Measurements from ENCODE around the gene EFCC1. TPM values are rescaled to one million over a fixed set of nuclear protein-coding genes. Genes with fewer than 3 reads are reported as not detected.

The EFCC1 gene
- total RNA-seq, 1 donor from 2014 or later = 0.20 TPM

DNA sequence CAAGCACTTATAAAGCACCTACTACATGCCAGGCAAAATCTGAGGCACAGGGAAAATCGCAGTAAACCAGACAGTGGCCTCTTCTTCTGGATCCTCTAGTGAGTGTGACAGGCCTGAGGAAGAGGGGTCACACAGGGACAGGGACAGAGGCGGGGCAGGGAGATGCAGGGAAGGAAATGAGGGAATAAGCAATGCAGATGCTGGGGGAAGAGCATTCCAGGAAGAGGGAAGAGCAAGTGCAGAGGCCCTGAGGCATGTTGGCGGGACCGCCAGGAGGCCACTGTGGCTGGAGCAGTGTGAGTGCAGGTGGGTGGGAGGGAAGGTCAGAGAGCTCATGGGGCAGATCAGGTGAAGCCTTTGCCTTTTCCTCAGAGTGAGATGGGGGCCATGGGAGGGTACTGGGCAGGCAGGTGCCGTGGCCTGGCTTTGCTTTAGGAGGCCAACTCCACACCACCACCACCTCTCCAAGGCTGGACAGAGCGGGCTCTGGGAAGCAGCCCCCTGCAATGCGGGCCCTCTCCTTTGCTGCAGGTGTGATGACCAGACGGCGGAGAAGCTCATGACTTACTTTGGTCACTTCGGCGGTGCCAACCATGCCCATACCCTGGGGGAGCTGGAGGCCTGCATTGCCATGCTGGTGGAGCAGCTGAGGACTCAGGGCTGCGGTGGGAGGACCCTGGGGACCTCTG is 32.7 kb downstream of the EFCC1 start:
- ATAC-seq = no peak

DNA sequence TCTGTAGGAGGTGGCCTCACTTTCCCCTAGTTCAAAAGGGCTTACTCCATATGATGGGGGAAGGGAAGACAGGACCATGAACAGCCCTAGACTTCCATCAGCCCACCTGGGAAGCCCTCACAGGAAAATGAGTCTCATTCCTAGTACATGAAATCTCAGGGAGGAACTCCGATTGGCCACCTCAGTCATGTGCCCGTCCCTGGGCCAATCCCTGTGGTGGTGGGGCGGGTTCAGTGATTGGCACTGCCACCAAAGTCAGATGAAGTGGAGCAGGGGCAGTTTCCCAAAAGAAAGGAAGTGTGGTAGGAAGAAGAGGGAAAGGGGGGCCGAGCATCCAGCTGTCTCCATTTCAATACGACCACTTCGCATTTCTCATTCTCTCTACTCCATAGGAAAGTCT is 33.5 kb downstream of the EFCC1 start:
- ATAC-seq = no peak

DNA sequence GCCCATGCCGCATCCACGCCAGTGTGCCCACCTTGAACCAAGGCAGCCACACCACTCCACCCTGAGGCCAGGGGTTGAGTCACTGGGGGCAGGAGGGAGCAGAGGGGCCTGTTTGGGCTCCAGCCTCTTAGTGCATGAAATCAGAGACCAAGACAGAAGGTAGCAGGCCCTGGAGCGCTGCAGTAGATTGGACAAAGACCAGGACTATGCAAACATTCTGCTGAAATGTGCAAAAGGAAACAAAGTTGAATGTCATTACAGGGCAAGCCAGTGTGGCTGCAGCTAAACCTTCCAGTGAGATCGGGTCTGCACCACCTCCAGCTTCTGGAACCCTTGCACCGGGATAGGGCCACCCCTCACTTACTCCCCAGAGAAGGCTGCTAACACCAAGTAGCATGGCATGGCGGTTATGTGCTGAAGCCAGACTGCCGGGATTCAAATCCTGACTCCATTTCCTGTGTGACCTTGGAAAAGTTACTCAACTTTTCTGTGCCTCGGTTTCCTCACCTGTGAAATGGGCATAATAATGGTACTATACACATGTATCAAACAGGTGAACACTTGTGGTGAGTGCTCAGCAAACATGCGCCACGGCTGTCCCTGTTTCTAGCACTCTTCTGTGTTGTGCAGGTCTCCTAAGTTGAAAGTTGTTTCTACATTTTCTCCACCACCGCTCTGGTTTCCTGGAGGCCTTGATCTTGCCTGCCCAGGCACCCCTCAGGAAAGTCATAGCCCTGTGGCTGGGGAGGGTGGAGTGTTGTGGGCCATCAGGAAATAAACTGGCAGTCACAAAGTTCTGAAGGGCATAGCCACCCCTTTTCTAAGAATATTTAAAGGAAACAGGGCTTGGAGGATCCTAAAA is 34.5 kb downstream of the EFCC1 start:
- no peak for ATAC-seq

DNA sequence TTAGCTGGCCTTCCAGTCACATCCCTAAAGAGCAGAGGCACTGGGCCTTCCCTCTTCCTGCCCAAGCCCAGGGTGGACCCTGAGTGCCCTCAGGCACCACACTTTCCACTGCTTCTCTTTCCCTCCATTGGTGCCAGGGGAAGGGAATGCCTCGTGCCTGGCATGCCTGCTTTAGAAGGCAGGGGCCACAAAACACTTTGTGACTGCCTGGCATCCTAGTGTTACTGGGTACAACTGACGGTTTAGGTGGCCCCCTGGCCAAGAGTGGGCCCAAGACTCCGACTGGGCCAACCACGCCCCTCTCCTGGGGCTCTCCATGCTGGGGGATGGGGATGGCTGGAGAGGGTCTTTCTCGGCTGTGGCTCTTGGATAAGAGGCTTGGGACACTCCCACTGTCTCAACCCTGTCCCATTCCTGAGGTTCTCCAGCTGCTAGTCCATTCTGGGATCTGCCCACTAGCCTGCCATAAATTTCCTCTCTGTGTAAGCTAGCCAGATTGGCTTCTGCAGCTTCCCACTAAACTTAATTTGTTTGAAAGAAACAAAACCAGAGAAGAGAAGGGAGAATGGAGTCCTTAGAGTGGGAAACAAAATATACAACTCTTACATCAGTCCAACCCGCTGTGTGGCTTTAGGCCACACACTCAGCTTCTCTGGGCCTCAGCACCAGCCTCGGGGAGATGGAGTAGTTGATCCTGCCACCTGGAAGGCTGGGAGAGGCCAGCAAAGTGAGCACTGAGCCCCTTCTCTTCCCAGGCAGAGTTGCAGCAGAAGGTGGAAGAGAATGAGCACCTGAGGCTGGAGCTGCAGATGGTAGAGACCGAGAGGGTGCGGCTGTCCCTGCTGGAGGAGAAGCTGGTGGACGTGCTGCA is 35.4 kb downstream of the EFCC1 start:
- ATAC-seq = no peak

DNA sequence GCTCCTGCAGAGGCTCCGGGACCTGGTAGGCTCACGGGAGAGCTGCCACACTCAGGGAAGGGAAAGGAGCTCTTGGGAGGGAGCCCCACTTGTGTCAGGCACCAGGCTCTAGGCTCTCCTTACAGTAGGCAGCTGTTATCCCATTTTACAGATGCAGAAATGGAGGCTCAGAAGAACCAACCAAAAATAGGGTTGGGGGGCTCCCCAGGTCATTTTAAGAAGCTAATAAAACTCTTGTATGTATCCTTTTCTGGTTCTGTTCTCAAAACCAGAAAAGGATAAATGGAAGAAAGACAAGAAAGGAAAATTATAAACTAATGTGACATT is 36.0 kb downstream of the EFCC1 start:
- no peak for ATAC-seq

DNA sequence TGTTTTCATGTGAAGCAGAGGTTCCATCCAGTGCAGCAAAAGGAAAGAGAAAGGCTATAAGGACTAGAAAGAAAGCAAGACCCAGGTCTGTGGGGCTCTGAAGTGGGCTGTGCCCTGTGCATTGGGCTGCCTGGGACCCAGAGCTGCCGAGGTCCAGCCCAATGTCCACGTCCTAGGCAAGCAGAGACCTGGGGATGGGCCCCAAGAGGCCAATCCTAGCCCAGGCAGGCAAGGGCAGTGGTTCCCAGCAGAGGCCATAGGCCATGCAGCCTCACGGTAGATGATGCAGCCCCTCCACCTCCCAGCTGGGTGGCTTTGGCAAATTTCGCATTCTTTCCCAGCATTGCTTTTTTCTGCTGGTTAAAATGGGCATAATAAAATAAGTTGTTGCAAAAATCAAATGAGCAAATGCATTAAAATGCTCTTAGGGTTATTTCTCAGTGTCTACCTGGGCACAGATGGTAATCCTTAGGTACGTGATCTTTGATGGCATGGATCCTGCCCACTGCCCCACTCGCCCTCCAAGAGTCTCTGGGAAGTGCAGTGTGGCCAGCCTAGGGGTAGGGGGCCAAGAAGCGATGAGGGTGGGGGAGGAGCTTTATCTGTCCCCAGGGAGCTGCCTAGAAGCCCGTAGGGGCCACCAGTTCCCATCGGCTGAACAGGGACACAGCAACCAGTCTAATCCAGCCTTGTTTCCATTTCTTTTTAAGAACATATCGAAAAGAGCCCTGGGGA is 37.2 kb downstream of the EFCC1 start:
- no peak for ATAC-seq

DNA sequence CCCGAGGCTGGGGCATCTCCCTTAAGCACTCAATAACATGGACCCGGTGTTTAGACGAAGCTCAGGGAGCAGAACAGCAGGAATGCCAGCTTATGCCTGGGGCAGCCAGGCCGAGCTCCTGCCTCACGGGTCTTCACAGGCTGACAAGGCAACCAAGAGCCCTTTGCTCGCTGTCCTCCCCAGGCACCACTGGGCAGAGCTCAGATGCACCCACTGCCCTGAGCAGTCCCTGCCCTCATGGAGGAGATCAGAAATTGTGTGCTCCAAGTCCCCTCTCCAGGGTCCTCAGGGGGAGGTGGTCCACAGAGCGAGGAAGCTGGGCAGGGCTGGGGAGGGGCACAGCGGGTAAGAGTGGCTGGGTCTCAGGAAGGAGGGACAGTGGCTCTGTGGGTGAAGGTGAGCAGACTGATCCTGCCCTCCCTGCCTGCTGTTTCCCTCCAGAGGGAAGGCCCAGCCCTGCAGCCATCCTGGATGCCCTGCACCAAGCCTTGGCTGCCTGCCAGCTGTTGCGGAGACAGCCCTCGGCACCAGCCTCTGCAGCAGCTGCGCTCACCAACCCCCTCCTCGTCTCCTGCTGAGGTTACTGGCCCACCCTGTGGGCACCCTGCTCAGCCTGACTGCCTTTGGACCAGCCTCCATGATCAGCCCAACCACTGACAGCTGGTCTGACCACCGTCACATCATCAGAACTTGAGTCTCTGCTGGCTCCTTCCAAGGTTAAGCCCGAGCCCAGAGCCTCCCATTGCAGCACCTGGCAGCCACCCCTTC is 38.4 kb downstream of the EFCC1 start:
- no peak for ATAC-seq

DNA sequence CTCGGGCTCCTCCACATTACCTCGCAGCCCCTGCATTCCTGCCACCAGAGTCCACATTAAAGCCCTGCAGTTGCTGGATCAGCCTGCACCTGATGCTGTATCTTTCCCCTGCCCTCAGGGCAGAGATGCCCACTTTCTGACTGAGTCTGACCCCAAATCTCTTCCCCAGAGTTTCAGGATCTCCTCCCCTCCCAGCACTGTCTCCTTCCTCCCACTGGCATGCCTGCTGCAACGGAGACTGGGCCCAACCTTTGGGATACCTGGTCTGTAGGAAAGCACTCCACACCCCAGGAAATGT is 38.9 kb downstream of the EFCC1 start:
- ATAC-seq = no peak

DNA sequence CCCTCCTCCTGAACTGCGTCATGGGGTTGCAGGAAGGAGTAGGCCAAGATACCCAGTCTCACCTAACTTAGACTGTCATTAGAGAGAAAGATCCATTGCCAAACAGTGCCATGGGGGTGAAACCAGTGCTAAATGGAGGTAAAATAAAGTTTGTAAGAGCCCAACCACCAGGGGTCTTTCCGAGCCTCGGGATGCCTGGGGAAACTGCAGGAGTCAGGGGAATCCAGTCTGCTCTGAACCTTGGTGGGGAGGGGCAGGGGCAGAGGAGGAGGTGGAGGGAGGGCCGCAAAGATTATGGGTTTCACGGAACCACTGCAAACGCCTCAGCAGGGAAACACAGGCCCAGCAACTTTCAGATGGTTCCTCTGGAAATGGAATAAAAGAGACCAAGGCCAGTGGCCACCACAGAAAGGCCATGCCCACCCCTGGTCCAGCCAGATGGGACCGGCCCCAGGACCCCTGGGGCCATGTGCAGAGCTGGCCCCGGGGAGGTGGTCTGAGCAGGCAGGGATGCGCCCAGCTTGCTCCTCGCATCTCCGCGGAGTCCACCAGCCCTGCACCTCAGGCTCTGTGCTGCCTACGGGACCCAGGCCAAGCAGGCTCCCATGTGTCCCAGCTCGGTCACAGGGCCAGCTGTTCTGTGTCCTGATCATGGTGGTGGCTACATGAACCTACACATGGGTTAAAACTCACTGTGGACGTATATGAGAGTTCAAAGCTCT is 39.6 kb downstream of the EFCC1 start:
- no peak for ATAC-seq

DNA sequence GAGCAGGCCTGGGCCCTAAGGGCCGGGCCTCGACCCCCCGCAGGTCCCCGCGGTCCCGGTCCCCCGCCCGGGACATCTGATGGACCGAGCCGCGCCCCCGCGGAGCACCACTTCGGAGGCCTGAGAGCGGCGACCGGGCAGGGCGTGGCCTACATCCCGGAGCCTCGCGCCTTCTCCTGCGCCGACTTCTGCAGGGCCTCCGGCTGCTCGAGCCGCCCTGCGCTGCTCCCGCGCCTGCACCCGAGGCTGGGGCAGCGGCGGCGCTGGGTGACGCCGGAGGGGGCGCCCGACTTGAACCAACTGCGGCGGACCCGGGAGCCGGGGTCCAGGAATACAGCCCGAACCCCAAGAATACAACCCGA is 44.6 kb downstream of the EFCC1 start:
- ATAC-seq = peak; percentile 67

DNA sequence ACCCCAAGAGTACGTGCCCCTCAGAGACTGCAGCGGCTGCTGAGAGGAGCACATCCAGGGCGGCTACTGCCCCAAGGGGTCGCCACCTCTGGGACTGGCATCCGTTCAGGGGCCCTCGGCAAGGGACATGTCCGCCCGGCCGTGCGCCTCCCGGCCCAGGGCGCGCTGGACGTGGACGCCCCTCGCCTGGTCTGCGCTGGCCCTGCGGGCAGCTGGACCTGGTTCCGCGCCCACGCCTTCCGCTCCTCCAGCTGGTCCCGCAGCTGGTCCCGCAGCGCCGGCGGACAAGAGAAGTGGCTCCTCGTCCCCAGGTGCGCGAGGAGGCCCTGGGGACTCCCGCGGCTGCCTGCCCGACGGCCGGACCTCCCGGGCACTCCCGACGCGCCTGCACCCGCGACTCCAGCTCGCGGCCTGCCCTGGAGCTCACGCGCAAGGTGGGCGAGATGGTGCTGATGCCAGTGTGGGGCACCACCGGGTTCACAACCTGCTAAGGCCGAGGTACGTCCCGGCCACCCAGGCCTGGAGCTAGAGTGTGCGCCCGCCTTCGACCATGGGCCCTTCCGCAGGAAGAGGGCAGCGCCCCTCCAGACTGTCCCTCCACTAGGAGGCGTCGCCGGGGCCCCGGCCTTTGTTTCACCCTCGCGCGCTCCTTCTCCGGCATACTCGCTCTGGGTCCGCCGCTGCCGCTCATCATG is 45.1 kb downstream of the EFCC1 start:
- ATAC-seq = peak; percentile 30

DNA sequence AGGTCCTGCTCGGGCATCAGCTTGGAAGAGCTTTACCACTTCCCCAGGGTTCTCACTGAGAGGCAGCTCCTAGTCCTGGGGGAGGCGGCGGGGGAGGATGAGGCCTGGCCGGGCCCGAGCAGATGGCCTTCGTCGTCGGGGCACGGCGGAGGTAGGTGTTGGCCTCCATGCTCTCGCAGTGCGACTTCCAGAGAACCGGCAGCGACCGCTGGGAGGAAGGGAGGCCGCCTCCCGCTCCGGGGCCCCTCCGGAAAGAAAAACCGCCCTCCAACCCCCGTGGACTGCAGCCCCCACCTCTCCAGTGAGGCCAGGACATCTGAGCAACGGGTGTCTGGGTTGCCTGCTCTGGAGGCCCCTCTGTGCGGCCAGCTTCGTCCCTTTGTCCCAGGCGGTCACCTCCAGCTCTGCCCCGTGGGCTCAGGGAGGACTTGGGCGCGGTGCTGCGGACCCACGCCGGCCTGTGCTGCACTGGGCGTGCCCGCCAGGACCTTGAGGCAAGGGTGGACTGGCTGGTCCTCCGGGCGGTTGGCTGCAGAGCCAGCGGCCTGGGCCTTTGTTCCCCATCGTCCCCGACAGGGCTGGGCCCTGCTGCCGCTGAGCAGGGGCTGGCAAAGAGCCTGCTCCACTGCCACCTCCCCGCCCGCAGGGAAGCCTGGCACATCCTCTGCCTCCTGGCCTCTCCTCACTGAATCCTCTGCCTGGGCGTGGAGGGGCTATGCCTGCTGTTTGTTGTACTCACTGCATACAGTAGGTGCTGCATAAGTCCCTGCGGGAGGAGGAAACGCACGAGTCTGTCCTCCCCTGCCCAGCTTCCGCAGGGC is 45.8 kb downstream of the EFCC1 start:
- peak; percentile 16 for ATAC-seq

DNA sequence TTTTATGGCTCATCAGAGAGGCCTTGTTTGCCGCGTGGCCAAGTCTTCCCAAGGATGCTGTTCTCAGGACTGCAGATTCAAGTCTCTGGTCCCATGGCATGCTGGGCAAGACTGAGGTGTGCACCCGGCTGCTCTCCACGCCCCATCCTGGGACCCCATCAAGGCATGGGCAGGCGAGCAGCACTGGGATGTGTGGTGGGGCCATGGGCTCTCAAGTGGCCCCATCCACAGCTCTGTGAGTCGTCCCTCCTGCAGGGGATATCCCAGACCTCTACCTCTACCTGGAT is 46.4 kb downstream of the EFCC1 start:
- ATAC-seq = no peak

DNA sequence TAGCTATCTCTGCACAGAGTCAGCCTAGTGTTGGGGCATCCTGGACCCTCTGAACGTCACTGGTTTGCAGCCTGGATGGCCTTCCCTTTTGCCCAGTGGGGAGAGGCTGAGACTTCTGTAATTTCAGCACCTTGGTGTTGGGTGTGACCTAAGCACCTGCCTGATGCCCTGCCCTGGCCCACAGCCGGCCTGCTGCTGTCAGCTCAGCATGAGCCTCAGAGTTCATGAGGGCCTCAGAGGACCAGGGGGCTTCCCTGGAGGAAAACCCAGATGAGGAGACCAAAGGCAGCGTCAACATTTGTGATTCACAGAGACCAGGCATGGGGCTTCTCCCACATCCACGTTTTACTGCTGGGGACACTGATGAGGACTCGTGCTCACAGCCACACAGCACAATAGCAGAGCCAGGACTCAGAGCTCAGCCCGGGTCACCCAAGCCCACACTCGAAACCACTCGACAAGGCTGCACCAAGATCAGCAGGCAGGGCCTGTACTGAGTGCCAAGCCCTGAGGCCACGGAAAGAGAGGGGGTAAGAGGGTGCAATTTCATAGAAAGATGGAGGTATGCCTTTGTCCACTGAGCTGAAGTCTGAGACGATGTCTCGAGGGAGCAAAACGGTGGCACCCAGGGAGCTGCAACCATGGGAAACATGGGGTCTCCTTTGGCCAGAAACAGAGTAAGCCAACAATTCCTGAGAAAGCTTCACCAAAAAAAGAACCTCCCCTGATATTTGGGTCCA is 49.6 kb downstream of the EFCC1 start:
- no peak for ATAC-seq

DNA sequence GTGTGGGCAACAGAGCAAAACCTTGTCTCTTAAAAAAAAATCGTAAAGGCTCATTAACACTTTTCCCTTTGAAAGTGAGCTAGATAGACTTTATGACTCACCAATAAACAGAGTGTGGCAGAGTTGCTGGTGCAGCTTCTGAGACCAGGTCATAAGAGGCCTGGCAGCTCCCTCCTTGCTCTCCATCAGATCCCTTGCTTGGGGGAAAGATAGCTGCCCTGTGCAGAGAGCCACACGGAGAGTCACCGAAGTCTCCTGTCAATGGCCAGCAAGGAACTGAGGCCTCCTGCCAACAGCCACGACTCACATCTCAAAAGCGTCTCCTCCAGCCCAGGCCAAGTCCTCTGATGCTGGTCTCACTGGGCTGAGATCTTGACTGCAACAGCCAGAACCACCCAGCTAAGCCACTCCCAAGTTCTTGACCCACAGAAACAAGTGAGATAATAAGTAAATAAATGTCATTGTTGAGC is 50.8 kb downstream of the EFCC1 start:
- ATAC-seq = no peak

DNA sequence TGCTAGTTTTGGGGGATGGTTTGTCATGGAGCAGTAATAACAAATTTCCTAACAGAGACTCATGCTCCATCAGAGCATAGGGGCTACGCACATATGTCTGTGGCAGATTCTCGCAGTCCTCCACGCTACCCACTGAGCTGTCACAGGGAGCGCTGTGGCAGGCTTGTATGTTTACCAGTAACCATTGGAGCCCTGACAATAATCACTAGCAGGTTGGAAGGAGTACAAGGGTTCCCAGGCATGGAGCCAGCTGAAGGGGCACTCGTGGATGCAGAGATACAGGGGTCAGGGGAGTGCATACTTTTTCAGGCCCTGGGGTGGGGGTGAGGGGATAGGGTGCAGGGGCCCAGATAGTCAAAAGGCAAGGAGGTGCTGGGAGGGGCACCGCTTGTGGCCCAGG is 51.6 kb downstream of the EFCC1 start:
- no peak for ATAC-seq

DNA sequence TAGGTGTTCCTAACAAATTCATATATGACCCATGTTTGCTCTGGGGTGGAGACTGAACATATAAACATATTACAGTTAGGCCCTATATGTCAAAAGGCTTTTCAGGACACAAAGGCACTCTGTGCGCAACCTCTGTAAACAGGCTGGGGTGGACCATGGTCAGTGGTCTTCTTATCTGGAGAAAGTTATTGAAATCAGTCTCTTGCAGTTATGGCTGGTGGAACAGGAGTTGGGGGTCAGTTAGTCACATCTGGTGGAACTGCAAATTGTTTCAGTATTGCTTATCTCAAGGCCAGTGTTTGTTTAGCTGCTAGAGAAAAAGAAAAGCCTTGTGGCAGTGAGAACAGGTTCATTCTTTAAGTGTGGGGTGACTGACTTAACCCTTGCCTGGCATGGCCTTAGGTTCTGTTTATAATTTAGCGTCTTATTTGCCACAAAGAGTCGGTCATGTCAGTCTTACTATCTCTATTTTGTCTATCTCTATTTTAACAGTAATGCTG is 53.6 kb downstream of the EFCC1 start:
- no peak for ATAC-seq

DNA sequence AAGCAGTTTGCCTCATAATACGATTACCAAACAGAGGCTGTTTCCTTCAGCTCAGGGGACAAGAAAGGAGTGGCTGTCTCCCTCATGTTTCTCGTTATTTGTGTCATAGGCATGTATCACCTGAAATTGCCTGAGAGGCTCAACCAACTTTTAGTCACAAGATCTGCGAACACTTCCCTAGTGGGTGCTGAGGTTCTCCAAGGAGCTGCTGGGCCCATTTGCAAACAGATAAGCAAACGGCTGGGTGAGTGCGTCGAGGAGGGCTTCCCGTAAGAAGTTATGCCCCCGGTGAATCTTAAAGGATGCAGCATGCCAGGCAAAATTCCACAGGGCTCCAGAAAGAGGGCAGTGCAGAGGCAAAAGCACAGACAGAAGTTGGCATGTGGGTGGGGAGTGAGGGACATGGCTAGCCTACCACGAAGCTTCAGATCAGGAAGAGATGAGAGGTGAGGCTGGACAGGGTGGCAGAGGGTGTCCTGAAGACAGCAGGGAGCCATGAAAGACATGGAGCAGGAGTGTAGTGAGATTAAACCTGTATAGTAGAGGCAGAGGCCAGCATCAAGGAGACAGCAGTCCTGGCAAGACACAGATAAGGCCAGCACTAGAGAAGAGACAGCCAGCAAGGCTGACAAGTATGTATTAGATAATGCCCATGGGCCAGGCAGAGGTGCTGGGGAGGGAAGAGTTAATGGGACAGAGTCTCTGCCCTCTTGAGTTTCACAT is 55.5 kb downstream of the EFCC1 start:
- no peak for ATAC-seq
